T-helper 2 cell (primary cell): ENCODE results near the gene COG7.

ENCODE experiments used
- DNase-seq, 5 experiments: peaks; one replicate each; pipeline versions ENCODE4 v3.0.0 to v3.0.0-alpha.2; 2012 to 2022

The COG7 gene

GRCh38 chr16:23356941-23357340, 96.0 kb downstream of the COG7 start:
- DNase-seq = no peak

DNA sequence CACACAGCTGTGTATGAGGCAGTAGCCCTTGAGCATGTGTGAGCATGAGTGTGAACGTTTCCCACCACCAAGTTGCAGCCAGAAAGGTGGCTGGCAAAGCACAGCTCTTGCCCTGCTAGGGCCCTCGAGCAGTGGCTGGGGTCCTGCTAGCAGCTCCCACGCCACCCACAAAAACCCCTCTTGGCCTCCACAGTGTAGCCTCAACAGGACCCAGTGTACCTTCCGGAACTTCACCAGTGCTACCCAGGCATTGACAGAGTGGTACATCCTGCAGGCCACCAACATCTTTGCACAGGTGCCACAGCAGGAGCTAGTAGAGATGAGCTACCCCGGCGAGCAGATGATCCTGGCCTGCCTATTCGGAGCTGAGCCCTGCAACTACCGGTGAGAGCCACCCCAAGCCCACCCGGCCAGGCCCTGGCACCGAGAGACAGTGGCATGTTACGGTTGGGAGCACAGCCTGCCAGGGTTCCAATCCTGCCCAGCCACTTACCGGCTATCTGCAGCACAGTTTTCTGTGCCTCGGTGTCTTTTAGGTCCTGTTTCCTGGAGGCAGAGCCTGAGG, 97.8 kb downstream of the COG7 start:
- DNase-seq = no peak

GRCh38 chr16:23354246-23354645, 98.7 kb downstream of the COG7 start:
- DNase-seq = no peak

DNA sequence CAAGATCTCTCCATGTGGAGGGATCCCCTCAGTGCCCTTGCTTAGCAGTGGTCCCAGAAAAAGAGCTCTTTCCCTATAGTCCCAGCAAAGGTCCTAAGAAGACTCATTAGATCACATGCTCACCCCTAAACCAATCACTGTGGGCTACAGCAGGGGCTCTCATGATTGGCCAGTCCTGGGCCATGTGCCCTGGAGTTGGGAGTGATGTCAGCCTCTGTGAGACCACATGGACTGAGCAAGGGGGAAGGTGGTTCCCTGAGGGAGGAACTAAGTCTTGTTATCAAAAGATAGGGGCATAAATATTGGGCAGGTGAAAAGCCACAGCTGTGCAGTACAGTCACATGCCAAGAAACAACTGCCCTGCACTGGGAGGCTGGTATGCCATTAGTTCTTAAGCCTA, 99.5 kb downstream of the COG7 start:
- DNase-seq = no peak

DNA sequence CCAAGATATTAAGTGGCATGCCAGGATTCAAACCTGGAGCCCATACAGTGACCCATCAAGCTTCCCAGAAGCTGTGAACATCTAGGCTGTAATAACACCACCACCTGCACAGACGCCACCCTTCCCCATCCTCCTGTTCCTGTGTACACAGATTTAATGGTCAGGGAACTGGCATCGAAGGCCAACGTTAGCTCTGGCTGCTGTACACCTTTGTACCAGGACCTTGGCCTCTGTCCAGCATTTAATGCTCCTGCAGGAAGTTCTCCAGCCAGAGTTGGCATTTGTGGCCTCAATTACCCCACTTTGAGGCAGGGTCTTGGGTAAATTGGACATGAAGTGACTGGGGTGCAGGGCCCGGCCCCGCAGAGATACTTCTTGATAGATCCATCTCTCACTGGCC, 101.6 kb downstream of the COG7 start:
- DNase-seq = no peak

DNA sequence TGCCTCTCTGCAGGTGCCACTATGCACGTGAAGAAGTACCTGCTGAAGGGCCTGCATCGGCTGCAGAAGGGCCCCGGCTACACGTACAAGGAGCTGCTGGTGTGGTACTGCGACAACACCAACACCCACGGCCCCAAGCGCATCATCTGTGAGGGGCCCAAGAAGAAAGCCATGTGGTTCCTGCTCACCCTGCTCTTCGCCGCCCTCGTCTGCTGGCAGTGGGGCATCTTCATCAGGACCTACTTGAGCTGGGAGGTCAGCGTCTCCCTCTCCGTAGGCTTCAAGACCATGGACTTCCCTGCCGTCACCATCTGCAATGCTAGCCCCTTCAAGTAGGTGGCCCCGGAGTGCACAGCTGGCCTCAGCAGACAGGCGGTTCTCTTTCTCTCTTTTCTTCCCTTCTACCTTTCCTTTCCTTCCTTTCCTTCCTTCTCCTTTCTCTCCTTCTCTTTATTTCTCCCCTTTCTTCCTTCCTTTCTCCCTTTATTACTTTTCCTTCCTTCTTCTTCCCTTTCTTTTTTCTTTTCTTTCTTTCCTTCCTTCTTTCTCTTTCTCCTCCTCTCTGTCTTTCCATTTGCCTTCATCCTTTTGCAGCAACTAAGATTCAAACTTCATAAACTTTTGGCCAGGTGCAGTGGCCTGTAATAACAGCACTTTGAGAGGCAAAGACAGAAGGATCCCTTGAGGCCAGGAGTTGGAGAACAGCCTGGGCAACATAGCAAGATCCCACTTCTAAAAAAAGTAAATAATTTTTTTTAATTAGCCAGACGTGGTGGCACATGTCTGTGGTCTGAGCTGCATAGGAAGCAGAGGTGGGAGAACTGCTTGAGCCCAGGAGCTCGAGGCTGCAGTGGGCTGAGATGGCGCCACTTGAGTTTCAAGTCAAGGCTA, 104.2 kb downstream of the COG7 start:
- no peak for DNase-seq

DNA sequence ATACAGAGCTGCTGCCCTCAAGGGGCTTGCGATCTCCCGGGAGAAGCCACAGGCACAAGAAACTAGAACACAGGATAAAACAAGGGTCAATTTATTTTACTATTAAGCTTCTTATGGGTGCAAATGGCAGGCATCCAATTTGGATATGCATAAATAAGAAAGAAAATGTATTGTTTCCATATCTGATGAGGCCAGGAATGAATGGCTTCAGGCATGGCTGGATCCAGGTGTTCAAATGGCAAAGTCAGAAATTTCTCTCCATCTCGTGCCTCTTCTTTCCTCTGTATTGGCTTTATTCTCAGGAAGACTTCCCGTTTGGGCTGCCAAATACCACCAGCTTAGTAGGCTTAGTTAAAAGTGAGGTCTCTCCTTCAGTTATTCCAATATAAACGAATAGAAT, 107.8 kb downstream of the COG7 start:
- no peak for DNase-seq

DNA sequence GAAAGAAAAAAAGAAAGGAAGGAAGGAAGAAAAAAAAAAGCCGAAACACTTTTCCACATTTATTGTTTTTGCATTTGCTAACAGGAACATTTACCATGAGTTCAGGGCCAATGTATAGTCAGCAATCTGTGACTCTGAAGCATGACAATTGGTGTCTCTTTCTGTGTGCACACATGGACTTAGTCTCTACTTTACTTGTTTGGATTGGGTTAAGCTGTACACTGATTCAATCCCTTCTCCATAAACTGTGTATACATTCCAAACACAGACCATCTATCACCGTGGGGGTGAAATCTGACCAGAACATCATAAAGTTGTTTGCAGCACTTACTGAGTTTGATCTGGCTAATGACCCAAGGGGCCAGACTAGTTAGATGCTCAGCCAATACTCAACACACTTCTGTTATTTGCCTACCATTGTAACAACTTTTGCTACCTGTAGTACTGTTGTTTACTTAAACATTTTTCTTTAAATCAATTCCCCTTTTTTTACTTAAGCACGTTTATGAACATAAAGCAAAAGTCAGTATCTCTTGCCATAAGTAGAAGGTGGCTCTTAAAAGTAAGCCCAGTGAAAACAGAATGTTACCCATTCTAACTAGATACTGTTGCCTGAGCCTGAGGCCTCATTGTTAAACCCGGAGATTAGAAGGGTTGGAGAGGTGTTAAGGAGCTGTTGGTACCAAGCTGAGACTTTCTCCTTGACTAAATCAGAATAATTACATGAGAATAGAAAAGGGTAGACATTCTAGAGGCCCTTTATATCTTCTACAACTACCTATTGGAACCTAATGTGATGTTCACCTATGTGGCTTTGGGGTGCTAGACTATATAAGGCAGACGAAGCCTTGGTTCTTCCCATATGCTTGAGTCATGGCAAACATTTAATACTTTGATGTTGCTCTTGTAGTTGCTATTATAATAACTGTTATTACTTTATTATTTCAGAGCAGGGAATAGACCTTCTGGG, 109.1 kb downstream of the COG7 start:
- no peak for DNase-seq

DNA sequence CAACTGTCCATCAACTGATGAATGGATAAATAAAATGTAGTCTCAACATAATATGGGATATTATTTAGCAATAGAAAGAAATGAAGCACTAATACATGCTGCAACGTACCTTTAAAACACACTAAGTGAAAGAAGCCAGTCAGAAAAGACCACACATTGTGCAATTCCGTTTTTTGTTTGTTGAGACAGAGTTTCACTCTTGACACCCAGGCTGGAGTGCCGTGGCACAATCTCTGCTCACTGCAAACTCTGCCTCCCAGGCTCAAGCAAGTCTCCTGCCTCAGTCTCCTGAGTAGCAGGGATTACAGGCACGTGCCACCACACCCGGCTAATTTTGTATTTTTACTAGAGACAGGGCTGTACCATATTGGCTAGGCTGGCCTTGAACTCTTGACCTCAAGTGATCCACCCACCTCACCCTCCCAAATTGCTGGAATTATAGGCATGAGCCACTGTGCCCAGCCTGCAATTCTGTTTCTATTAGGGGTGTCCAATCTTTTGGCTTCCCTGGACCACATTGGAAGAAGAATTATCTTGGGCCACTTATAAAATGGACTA, 110.8 kb downstream of the COG7 start:
- DNase-seq = no peak

- DNase-seq = no peak
These were observed 113.2 kb downstream of the COG7 start for GRCh38 chr16:23339787-23340186.
